Activated CD4-positive, alpha-beta T cell treated with anti-CD3 and anti-CD28 coated beads for 4 hours (primary cell): Measurements from ENCODE around the gene FRMD4B.
A peak's percentile ranks its signal among the peaks of the same experiment; 100 is the strongest.
"Not testable (repeated sequence)": the region's sequence is repeated elsewhere in the genome, so short reads cannot be mapped to it uniquely, and the experiment has no call there.

Experiments
- DNase-seq, 2 donors: peaks; one replicate each; pipeline ENCODE4 v3.0.0-alpha.2; 2020

FRMD4B gene

GRCh38 chr3:69276191-69276590, 109.7 kb downstream of the FRMD4B start:
- DNase-seq = not testable (repeated sequence)

- no peak for DNase-seq
Observed at GRCh38 chr3:69273896-69274295, 112.0 kb downstream of the FRMD4B start.

DNA sequence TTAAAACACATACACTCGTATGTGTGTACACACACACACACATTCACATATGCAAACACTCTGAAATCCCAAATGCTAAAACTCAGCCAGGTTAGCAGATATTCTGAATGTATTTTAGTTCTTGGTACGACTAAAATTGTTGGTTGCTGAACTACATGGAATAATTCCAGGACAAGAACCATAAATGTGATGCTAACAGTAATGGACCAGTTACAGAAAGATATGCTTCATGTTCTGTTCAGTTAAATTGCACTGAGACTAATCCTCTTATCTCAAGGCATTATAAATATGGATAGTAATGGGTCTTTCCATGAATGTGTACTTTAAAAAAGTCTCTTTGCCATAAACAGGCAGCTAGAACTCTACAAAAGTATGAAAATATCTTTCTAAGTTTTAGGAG, 113.3 kb downstream of the FRMD4B start:
- DNase-seq = no peak

- no peak for DNase-seq
Observed at GRCh38 chr3:69271098-69271497, 114.8 kb downstream of the FRMD4B start.

DNA sequence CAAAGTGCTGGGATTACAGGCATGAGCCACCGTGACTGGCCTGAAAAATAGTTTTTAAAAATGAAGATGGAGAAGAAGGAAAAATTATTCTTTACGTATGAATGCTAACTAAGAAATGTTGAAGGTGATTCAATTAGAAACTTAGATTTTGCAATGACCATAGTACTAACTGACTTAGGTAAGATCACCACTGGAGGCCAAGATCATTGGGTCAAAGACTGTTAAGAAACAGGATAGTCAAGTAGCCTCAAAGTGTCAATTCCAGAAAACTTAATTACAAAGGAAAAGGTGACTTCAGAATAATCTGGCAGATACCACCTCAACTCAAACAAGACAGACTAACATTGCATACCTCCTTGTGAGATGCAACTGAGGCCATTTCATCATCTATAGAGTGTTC, 119.3 kb downstream of the FRMD4B start:
- DNase-seq = no peak

DNA sequence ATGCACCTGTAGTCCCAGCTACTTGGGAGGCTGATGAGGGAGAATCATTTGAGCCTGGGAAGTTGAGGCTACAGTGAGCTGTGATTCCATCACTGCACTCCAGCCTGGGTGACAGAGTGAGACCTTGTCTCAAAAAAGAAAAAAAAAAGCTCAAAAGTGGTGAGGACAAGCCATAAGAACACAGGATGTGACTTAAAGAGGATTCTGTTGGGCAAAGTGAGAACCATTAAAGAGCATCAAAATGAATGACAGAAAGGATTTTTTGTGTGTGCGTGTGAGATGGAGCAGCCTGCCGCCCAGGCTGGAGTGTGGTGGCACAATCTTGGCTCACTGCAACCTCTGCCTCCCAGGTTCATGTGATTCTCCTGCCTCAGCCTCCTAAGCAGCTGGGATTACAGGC, 119.8 kb downstream of the FRMD4B start:
- not testable (repeated sequence) for DNase-seq

DNA sequence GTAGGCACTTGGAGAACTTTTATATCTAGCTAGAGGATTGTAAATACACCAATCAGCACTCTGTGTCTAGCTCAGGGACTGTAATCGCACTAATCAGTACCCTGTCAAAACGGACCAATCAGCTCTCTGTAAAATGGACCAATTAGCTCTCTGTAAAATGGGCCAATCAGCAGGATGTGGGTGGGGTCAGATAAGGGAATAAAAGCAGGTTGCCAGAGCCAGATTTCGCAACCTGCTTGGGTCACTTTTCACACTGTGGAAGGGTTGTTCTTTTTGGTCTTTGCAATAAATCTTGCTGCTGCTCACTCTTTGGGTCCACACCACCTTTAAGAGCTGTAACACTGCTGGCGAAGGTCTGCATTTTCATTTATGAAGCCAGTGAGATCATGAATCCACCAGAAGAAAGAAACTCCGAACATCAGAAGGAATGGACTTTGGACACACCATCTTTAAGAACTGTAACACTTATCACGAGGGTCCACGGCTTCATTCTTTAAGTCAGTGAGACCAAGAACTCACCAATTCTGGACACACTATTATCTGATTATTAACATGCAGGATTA, 125.0 kb downstream of the FRMD4B start:
- DNase-seq = not testable (repeated sequence)

DNA sequence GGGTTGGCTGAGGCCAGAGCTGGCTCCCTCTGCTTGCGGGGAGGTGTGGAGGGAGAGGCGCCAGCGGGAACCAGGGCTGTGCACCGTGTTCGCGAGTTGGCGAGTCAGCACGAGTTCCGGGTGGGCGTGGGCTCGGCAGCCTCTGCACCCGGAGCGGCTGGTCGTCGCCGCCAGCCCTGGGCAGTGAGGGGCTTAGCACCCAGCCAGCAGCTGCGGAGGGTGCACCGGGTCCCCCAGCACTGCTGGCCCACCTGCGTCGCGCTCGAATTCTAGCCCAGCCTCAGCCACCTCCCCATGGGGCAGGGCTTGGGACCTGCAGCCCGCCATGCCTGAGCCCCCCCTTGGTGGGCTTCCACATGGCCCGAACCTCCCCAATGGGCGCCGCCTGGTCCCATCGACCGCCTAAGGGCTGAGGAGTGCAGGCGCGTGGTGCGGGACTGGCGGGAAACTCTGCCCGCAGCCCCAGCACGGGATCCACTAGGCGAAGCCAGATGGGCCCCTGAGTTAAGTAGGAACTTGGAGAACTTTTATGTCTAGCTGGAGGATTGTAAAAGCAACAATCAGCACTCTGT, 125.6 kb downstream of the FRMD4B start:
- no peak for DNase-seq

GRCh38 chr3:69259125-69259524, 126.8 kb downstream of the FRMD4B start:
- DNase-seq = no peak

- no peak for DNase-seq
Observed at GRCh38 chr3:69255928-69256327, 130.0 kb downstream of the FRMD4B start.

DNA sequence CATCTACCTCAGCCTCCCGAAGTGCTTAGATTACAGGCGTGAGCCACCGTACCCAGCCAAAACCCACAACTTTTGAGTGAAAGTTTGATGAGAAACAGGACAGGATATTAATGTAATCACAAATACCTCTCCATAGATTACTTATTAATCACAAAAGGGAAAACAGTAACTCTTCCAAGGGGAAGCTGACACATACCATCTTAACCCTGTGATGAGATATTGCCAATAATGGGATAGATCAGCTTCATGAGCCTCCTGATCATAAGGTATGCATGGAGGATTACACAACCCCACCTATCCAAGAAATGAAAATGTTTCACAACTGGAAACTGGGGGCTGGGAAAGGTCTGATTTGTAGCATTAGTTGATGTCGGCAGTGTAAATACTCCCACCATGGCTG, 131.5 kb downstream of the FRMD4B start:
- no peak for DNase-seq

- DNase-seq = no peak
Observed at GRCh38 chr3:69252631-69253030, 133.3 kb downstream of the FRMD4B start.

DNA sequence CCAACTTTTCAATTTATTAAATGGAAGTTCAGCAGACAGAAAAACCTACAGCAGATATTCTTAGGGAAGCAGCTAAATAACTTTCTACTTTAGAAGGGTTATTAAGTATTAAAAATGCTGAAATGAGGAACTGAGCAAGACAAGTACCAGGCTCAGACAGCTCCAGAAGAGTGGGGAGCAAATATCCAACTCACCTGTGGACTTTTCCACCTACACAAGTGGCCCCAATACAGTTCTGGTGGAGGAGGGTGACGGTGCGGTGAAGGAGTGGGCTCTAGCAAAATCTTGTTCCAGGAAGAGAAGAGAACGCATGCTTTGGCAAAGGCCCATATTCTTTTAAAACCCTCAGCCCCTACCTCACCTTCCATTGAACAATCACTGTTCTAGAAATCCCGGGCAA, 133.7 kb downstream of the FRMD4B start:
- no peak for DNase-seq

DNA sequence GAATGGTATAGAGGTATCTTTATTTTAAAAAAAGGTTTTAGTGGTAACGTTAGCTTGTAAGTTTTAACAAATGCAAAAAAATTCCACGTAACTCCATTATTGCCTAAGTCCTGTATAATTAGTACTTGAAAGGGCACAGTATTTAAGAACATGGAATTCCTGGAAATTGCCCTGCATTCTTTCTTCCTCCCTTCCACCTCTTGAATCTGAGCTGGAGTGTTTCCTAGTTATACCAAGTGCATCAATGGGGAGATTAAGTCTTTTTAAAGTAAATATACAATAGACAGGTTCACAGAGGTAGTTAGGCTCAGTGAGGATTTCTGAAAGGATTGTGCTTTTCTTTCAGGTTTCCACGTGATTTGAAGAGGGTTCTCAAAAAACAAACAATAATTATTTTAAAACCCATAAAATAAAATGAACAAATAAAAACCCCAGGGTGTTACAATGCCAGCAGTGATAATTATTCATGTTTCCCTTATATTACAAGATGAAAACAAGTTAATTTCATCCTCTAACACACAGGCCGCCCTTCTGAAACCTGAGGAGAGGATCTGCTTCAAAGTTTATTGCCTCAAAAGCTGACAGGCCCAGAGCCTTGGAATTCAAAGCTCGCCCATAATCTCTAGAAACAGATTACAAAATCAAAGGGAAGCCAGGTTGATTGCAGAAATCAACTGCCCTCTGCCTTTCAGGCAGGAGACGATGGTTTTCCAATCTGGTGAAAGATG, 134.6 kb downstream of the FRMD4B start:
- no peak for DNase-seq

DNA sequence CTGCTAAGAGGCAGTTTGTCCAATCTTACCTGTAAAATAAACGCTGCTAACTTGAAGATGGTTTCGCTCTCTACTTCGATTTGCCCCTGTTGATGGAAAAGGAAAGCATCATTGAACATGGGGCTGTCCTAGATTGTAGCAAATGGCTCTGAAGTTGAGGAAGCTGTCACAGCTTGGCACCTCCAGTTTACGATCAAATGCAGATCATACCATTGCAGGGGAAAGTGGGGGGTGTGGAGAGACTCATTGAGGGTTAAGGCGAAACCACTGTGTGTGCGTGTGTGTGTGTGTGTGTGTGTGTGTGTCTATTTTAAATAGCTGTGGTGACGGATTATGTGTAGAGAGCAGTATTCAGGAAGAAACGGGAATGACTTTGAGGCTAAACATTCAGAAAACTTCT, 135.9 kb downstream of the FRMD4B start:
- peak; percentile 58 to 59 for DNase-seq

- no peak for DNase-seq
Observed at GRCh38 chr3:69249001-69249400, 136.9 kb downstream of the FRMD4B start.

- no peak for DNase-seq
Observed at GRCh38 chr3:69248436-69248835, 137.5 kb downstream of the FRMD4B start.

GRCh38 chr3:69246612-69247011, 139.3 kb downstream of the FRMD4B start:
- no peak for DNase-seq

DNA sequence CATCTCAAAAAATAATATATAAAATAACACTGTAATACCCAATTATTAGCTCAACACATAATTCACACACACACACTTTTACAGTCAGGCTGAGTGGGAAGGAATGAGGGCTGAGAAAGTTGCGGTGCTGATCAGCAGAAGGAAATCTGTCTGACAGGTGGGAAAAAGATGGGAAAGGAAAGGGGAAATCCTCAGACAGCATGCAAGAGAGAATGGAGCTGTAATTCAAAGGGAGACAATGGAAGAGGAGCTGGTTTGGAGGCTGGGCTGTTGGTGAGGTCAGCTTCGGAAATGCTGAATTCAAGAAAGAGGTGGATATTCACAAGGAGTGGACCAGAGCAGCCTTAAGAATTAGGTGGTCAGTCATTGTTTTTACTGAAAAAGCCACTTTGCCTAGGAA, 141.8 kb downstream of the FRMD4B start:
- no peak for DNase-seq

DNA sequence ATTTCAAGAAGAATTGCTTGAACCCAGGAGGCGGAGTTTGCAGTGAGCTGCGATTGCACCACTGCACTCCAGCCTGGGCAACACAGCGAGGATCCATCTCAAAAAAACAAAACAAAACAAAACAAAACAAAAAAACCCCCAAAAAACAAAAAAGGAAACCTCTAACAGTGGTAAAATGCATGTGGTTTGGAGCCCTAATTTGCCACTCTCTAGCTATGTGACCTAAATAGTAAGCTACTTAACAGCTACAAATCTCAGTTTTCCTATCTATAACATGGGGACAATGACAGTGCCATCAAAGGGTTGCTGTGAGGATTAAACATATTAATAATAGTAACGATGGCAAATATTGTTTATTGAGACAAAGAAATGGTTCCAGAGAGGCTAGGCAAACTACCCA, 144.1 kb downstream of the FRMD4B start:
- DNase-seq = no peak

- no peak for DNase-seq
Observed at GRCh38 chr3:69240651-69241568, 145.0 kb downstream of the FRMD4B start.

DNA sequence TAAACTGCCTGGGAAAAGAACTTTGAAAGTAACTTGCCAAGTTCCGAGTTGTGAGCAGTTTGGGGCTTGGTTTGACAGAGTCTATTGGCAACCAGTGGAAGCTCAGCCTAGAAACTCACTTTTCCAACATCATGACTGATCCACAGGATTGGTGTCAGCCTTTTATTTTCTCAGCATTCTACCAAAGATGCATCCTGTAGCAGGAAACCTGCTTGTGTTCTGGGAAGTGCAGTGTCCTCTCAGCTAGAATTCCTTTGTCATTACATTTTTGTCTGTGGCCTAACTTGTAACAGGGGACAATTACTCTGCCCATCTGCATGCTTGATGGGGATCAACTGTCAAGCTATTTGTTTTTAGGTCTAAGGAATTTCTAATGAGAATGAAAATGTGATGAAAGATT, 146.8 kb downstream of the FRMD4B start:
- DNase-seq = no peak
